ENCODE measurements around the gene NR2E3. TPM values are rescaled to one million over a fixed set of nuclear protein-coding genes. Genes with fewer than 3 reads are reported as not detected.

The NR2E3 gene
- total and polyA plus RNA-seq, 2 of the 4 experiments (the other 2 are of a cell fraction): under 0.01 to 0.29 TPM

- no peak overlapping the region for H3K18ac ChIP-seq (ENCODE audit: low read depth, low read length)
- H2AK9ac ChIP-seq (replicated peaks; ENCODE audit: low read depth, low read length, poor library complexity): no peak overlapping the region
- intact Hi-C loops (cut with micrococcal nuclease) (no loop called here), in situ Hi-C loops (cut with MboI; ENCODE audit: low sequenced_read_pairs) (no loop called here), dilution Hi-C loops (cut with HindIII; ENCODE audit: low sequenced_read_pairs, unreplicated experiment) (no loop called here)
- H2BK120ac ChIP-seq (ENCODE audit: low read depth, low read length): no peak overlapping the region
- H3K56ac ChIP-seq (ENCODE audit: extremely low read depth, insufficient read depth, low read length): no peak overlapping the region
- H3K79me1 ChIP-seq (ENCODE audit: low read depth in 1 of 2, low read length in 2 of 2): no peaks in the 10 kb centered on the region
- H2BK5ac ChIP-seq (ENCODE audit: low read depth, low read length, poor library complexity, severe bottlenecking): no peak overlapping the region
- no peak overlapping the region for H3K23ac ChIP-seq (ENCODE audit: low read depth, low read length)
- ATAC-seq (ENCODE audit: low read depth): no peak
- ChIA-PET POLR2A (ENCODE audit: unreplicated experiment) (no interaction called here), CTCF (no interaction called here)
- DNase-seq: no peak
- H3K36me3 ChIP-seq (ENCODE audit: control insufficient read depth, insufficient read depth, low read length): peaks cover 37% of the 10 kb centered on the region
- BruUV-seq (replicated peaks): no TSS peak
- H3K14ac ChIP-seq (replicated peaks; ENCODE audit: low read depth, low read length): no peak overlapping the region
- H3K27me3 ChIP-seq (ENCODE audit: control insufficient read depth, insufficient read depth, low read length): no peaks in the 10 kb centered on the region
- H3K9me3 ChIP-seq (ENCODE audit: control insufficient read depth, insufficient read depth, low read length): peaks cover 33% of the 10 kb centered on the region
- H2BK15ac ChIP-seq (ENCODE audit: low read depth, low read length): no peak overlapping the region
- no peak overlapping the region for H4K91ac ChIP-seq (ENCODE audit: insufficient read depth, low read depth, low read length)
- H3K4me1 ChIP-seq (ENCODE audit: control insufficient read depth, insufficient read depth, low read length): 0 out of 2 replicates have a peak, but pooled peaks cover 1% of the 10 kb centered on the region
- H3K4ac ChIP-seq (ENCODE audit: low read depth, low read length): no peak overlapping the region
- H2AK5ac ChIP-seq (ENCODE audit: low read depth, low read length): no peak overlapping the region
- H3K4me2 ChIP-seq (ENCODE audit: low read depth, low read length): no peak overlapping the region
- no CpG with 5 or more reads among the region's 3 CpGs for WGBS, 2 experiments (ENCODE audit: extremely low coverage in 2 of 2, insufficient read length in 1 of 2)
- no peak overlapping the region for H3K4me3 ChIP-seq (ENCODE audit: insufficient read depth, low read depth, low read length)
- no peak overlapping the region for H3K27ac ChIP-seq (ENCODE audit: insufficient read depth, low read length)
- no peak overlapping the region for H2AFZ ChIP-seq (replicated peaks; ENCODE audit: low read length, poor library complexity)
- H3K9ac ChIP-seq (ENCODE audit: low read depth, low read length): no peak overlapping the region
- no peaks in the 10 kb centered on the region for H4K20me1 ChIP-seq (ENCODE audit: insufficient read depth, low read length)
- no peaks in the 10 kb centered on the region; the same call in 1 of the 2 replicates for H3K9me1 ChIP-seq (ENCODE audit: insufficient read depth, low read length)
- TF ChIP-seq RCOR1 (IDR thresholded peaks at IDR 0.05; ENCODE audit: insufficient replicate concordance, low read length): no peak
- no peak for TF ChIP-seq CEBPB (IDR thresholded peaks at IDR 0.05; ENCODE audit: low read depth, low read length)
- no peak for TF ChIP-seq CTCF (conservative IDR thresholded peaks at IDR 0.05; ENCODE audit: low read depth, low read length)
- no peak for TF ChIP-seq BHLHE40 (IDR thresholded peaks at IDR 0.05; ENCODE audit: low read depth, low read length)
- no peak for TF ChIP-seq SMC3 (IDR thresholded peaks at IDR 0.05; ENCODE audit: low read depth, low read length)
- TF ChIP-seq MAFK (IDR thresholded peaks at IDR 0.05; ENCODE audit: low read depth, low read length): no peak
- no peak for TF ChIP-seq FOS (IDR thresholded peaks at IDR 0.05; ENCODE audit: low read depth, low read length)
- TF ChIP-seq, protein P1, sequence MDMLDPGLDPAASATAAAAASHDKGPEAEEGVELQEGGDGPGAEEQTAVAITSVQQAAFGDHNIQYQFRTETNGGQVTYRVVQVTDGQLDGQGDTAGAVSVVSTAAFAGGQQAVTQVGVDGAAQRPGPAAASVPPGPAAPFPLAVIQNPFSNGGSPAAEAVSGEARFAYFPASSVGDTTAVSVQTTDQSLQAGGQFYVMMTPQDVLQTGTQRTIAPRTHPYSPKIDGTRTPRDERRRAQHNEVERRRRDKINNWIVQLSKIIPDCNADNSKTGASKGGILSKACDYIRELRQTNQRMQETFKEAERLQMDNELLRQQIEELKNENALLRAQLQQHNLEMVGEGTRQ (IDR thresholded peaks at IDR 0.05; ENCODE audit: low read depth, low read length): no peak
- no peak for TF ChIP-seq RAD21 (IDR thresholded peaks at IDR 0.05; ENCODE audit: low read length)
- TF ChIP-seq POLR2A (IDR thresholded peaks at IDR 0.05; ENCODE audit: low read depth, low read length): no peak
- TF ChIP-seq RFX5 (IDR thresholded peaks at IDR 0.05; ENCODE audit: low read depth, low read length): no peak
- TF ChIP-seq MAZ (IDR thresholded peaks at IDR 0.05; ENCODE audit: borderline replicate concordance, low read depth, low read length): no peak
- TF ChIP-seq CHD1 (IDR thresholded peaks at IDR 0.05; ENCODE audit: low read depth, low read length): no peak
- no peak overlapping the region for H4K8ac ChIP-seq (ENCODE audit: low read depth in 2 of 2, low read length in 2 of 2)
- H4K5ac ChIP-seq (ENCODE audit: low read depth, low read length): no peak overlapping the region
- no peak overlapping the region for H2BK20ac ChIP-seq (ENCODE audit: low read depth, low read length)
These were observed 12.7 kb downstream of the NR2E3 start for GRCh38 chr15:71822890-71823630.
